ENCODE measurements around the gene ADAMTS17.

ADAMTS17 gene

GRCh38 chr15:100224206-100225185 is 117.3 kb downstream of the ADAMTS17 start:
- no peak for DNase-seq (ENCODE audit: low read depth)

DNA sequence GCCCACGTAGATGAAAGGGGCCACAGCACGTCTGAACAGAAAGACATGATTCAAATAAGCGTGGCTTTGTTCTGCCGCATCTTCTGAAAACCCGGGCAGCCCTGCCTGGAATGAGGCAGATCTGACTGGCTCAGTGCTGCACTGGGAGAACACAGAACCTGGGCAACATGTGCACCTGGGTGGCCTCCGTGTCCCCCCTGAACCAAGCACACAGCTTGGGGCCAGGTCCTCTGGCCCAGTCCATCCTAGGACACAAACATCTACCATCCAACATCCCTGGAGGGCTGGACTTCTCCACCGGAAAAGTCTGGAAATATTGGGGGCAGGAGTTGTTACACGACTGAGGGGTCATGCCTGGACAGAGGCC is 119.4 kb downstream of the ADAMTS17 start:
- no peak for DNase-seq (ENCODE audit: low read depth)

- DNase-seq (ENCODE audit: low read depth): no peak
Measured at GRCh38 chr15:100221471-100222348, 120.1 kb downstream of the ADAMTS17 start.

- DNase-seq (ENCODE audit: low read depth): no peak
Measured at GRCh38 chr15:100220058-100220768, 121.6 kb downstream of the ADAMTS17 start.

DNA sequence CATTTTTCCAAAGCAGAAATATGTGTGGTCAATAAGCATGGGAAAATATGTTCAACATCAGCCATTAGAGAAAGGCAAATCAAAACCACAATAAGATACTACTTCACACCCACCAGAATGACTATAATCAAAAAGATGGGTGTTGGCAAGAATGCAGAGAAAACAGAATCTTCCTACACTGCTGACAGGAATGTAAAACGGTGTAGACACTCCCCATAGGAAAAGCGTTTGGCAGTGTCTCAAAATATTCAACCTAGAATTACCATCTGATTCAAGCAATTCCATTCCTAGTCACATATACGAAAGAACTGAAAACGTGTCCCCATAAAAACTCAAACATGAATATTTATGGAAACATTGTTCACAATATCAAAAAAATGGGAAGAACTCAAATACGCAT is 123.3 kb downstream of the ADAMTS17 start:
- DNase-seq (ENCODE audit: low read depth): no peak

- no peak for DNase-seq (ENCODE audit: low read depth)
Measured at GRCh38 chr15:100216182-100216581, 125.6 kb downstream of the ADAMTS17 start.

DNA sequence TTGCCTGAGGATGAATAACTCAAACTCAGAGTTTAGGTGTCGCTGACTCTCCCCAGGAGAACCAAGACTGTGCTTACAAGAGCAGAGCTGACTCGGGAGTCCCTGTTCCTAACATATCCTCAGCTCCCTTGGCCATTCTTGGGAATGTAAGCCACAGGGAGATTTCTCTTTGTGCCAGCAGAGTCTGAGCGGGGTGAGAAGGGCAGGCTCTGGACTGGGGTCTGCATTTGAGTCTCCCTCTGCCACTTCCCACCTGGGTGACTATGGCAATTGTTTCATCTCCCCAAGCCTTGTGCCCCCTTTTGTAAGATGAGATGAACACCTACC is 126.0 kb downstream of the ADAMTS17 start:
- DNase-seq (ENCODE audit: low read depth): no peak

GRCh38 chr15:100215031-100215842 is 126.5 kb downstream of the ADAMTS17 start:
- DNase-seq (ENCODE audit: low read depth): no peak

- DNase-seq (ENCODE audit: low read depth): no peak
Measured at GRCh38 chr15:100211855-100212850, 129.6 kb downstream of the ADAMTS17 start.

- DNase-seq (ENCODE audit: low read depth): no peak
Measured at GRCh38 chr15:100210338-100210737, 131.4 kb downstream of the ADAMTS17 start.

DNA sequence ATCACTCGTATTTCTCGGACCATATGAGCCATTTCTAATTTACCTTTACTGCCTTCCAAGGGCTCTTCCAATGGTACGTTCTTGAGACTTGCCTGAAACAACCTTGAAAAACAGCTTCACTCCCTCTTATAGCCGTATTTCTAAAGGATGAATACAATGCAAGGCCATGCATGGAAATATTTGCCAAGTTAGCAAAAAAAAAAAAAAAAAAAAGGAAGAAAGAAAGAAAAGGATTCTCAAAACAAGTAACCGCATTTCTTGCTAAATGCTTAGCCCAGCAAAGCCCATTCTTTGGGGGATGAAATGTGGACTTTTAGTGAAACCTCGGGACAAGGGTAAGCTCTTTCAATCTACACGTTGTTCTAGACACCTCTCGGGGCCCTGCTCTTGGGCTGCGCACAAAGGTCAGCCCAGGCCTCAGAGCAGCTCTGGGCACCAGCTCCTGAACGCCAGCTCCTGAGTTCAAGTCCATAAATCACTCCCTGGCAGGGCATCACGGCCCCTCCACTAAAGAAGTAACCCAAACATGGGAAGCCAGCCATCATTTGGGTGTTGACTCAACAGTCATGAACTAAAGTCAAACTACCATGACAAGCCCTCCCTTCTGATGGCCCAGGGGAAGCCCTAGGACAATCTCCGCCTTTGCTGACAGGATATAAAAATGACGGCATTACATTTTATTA is 132.7 kb downstream of the ADAMTS17 start:
- no peak for DNase-seq (ENCODE audit: low read depth)

- DNase-seq (ENCODE audit: low read depth): no peak
Measured at GRCh38 chr15:100207053-100207452, 134.7 kb downstream of the ADAMTS17 start.

DNA sequence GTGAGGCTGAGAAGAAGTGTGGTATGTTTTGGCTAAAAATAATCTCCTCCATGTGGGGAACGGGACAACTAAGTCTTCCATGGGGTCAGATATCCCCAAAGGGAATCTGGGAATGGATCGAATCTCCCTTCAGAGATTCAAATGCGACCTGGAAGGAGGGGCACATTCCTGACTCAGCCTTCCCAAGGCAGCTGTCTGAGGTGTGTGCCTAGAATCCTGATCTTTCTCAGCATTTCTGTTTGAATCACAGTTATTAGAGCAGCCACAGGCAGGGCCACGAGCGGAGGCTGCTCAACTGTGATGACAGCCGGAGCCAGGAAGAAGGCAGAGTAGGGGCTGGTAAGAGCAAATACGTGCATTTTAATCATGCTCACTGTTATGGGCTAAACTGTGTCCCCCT is 135.1 kb downstream of the ADAMTS17 start:
- DNase-seq (ENCODE audit: low read depth): no peak

DNA sequence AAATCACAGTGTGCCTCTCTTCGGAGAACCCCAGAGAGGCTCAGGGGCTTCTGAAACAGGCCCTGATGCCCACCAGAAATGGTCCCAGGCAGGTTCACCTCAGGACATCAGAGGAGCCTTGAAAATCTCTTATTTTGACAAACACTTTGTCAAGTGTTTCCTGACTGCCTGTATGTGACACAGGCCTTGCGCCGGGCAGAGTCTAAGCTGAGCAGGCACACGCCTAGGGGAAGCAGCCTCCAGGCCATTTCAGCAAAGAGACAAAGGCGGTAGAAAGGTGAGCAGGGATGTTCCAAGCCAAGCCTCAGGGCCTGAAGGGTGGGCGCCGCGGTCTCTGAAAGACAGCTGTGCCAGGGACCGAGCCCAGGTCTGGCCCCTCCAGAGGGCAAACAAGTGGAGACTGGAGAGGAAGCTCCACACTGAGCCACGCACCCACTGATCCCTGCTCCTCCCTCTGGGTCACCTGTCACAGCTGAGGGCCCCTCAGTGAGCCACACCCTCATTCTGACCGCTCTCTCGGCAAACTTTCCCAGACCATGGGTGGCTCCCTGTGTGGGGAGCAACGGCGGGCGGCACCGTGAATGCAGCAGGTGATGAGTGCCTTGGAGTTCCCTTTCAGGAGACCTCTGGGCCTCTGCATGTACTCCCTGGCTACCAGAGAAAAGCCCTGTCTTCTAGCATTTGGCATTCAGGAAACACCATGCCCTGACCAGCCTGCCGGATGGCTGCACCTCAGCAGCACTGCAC is 136.1 kb downstream of the ADAMTS17 start:
- DNase-seq (ENCODE audit: low read depth): no peak

DNA sequence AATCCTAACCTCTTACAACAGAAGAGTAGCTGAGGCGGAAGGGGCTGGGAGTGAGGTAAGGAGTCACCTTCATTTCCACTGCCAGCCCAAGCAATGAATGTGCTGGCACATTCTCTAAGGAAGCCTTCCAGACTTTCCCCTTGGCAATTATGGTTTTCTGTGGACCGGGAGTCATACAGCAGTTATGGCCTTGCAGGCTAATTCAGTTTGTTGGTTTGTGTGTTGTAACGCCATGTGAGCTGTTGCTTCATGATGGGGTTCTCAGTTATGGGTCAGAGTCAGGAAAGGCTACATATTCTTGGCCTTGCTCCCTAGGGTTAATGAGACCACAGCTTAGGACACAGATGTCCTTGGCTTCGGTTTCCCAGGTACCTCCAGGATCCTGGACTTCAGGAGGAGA is 137.0 kb downstream of the ADAMTS17 start:
- DNase-seq (ENCODE audit: low read depth): no peak

GRCh38 chr15:100204211-100204610 is 137.6 kb downstream of the ADAMTS17 start:
- no peak for DNase-seq (ENCODE audit: low read depth)

GRCh38 chr15:100202309-100202960 is 139.3 kb downstream of the ADAMTS17 start:
- DNase-seq (ENCODE audit: low read depth): no peak

Data from fibroblast of gingiva (primary cell).